Right lobe of liver (tissue), 4 donors: ENCODE results near the gene DOCK10.

Experiments
- POLR2A ChIP-seq: fragments of 450-650 bp; IDR thresholded peaks from one replicate; pipeline ENCODE4 v1.6.1; 2017; ENCODE audit warnings: antibody characterized with exemption, mild to moderate bottlenecking
- TF ChIP-seq, protein P1 (sequence below), 4 donors: fragments of 200-600 bp in 3 of 4; fragments of 450-650 bp in 1 of 4; IDR thresholded peaks; one replicate each; pipeline versions ENCODE4 v1.5.1 to v1.8.0; 2016 to 2022; ENCODE audit warnings: antibody characterized with exemption in 4 of 4, mild to moderate bottlenecking in 2 of 4
- donor health status: DM: no; HTN: no; CAD: no.
- donor health status: DM: no; HTN: no; CAD: no.
- donor health status: DM: no; HTN: yes; CAD: no.

DNA sequence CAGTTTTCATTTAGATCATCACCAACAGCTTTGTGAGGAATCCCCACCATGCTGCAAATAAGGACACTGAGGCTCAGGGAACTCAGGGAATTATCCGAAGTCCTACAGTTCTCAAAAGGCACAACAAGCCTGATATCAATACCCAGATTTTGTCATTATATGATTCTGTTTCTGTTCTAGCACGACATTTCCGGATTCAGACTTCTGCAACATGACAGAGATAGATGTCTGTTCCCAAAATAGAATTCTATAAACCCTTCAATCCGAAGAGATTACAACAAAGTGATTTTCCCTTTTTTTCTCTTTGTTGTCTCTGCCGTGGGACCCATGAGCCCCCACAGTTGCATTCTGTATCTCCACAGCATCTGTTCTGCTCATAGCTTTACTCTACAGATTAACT, 72.0 kb downstream of the DOCK10 start:
- TF ChIP-seq, protein P1, sequence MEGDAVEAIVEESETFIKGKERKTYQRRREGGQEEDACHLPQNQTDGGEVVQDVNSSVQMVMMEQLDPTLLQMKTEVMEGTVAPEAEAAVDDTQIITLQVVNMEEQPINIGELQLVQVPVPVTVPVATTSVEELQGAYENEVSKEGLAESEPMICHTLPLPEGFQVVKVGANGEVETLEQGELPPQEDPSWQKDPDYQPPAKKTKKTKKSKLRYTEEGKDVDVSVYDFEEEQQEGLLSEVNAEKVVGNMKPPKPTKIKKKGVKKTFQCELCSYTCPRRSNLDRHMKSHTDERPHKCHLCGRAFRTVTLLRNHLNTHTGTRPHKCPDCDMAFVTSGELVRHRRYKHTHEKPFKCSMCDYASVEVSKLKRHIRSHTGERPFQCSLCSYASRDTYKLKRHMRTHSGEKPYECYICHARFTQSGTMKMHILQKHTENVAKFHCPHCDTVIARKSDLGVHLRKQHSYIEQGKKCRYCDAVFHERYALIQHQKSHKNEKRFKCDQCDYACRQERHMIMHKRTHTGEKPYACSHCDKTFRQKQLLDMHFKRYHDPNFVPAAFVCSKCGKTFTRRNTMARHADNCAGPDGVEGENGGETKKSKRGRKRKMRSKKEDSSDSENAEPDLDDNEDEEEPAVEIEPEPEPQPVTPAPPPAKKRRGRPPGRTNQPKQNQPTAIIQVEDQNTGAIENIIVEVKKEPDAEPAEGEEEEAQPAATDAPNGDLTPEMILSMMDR (IDR thresholded peaks at IDR 0.05), result no peak
- TF ChIP-seq POLR2A, result no peak
